Activated naive CD8-positive, alpha-beta T cell treated with anti-CD3 and anti-CD28 coated beads for 36 hours (primary cell): ENCODE measurements around the gene PREPL. TPM values are rescaled to one million over a fixed set of nuclear protein-coding genes. Genes with fewer than 3 reads are reported as not detected.

ENCODE experiments used
- DNase-seq: peaks from one replicate; pipeline ENCODE4 v3.0.0; 2021
- H3K27ac Mint-ChIP-seq: one replicate; pipeline ENCODE4 v1.8.0; 2022; ENCODE audit warnings: mild to moderate bottlenecking, moderate library complexity, mixed read lengths
- H3K27me3 Mint-ChIP-seq: one replicate; pipeline ENCODE4 v1.8.0; 2022; ENCODE audit warnings: mild to moderate bottlenecking, mixed read lengths
- H3K36me3 Mint-ChIP-seq: one replicate; pipeline ENCODE4 v1.8.0; 2021; ENCODE audit warnings: mild to moderate bottlenecking, mixed read lengths
- H3K4me1 Mint-ChIP-seq: one replicate; pipeline ENCODE4 v1.8.0; 2021; ENCODE audit warnings: mixed read lengths
- H3K4me3 Mint-ChIP-seq: one replicate; pipeline ENCODE4 v1.8.0; 2022; ENCODE audit warnings: mild to moderate bottlenecking, moderate library complexity, mixed read lengths
- H3K9me3 Mint-ChIP-seq: one replicate; pipeline ENCODE4 v1.8.0; 2022; ENCODE audit warnings: mixed read lengths
- total RNA-seq, 2 experiments: library from RNA; stranded (reverse); gene quantifications; one replicate each; pipeline ENCODE4 v1.2.3, GENCODE V29; 2021

The PREPL gene
- total RNA-seq, 2 experiments from 2014 or later = 32.3 to 33.1 TPM

GRCh38 chr2:44360749-44361329 lies 455 bp downstream of the PREPL start:
- peaks cover 12% of the 10 kb centered on the region for H3K36me3 Mint-ChIP-seq
- peak; percentile 17 for DNase-seq
- H3K27me3 Mint-ChIP-seq = no peaks in the 10 kb centered on the region
- no peaks in the 10 kb centered on the region for H3K9me3 Mint-ChIP-seq
- H3K4me3 Mint-ChIP-seq = peak overlapping the region; percentile 99
- peaks cover 50% of the 10 kb centered on the region for H3K4me1 Mint-ChIP-seq
- peak overlapping the region; percentile 100 for H3K27ac Mint-ChIP-seq

GRCh38 chr2:44358503-44358902 lies 2.8 kb downstream of the PREPL start:
- peak; percentile 65 for DNase-seq
- Mint-ChIP-seq H3K9me3 (no peaks in the 10 kb centered on the region), H3K36me3 (peaks cover 4% of the 10 kb centered on the region), H3K4me3 (no peak overlapping the region), H3K27me3 (no peaks in the 10 kb centered on the region), H3K4me1 (peaks cover 38% of the 10 kb centered on the region), H3K27ac (no peak overlapping the region)

- Mint-ChIP-seq H3K27ac (no peak overlapping the region), H3K27me3 (no peaks in the 10 kb centered on the region), H3K36me3 (peaks cover 7% of the 10 kb centered on the region), H3K9me3 (no peaks in the 10 kb centered on the region), H3K4me3 (no peak overlapping the region), H3K4me1 (peaks cover 37% of the 10 kb centered on the region)
- no peak for DNase-seq
These were observed 6.5 kb downstream of the PREPL start for GRCh38 chr2:44354761-44355160.

DNA sequence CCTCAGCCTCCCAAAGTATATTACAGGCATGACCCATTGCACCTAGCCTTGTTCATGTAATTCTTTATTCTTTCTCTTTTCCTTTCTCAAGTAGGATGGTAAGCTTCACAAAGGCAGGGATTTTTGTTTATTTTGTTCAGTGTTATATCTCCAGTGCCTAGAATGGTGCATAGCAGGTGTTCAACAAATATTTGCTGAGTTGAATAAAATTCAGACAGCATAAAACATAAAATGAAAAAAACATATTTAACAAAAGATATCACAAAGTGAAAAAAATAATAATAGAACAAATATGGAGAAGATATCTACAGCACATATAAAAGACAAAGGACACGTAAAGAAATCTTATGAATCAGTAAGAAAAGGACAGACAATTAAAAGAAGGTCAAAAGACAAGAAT lies 8.8 kb downstream of the PREPL start:
- peaks cover 31% of the 10 kb centered on the region for H3K4me1 Mint-ChIP-seq
- H3K27ac Mint-ChIP-seq = no peak overlapping the region
- H3K4me3 Mint-ChIP-seq = no peak overlapping the region
- no peaks in the 10 kb centered on the region for H3K9me3 Mint-ChIP-seq
- no peak for DNase-seq
- no peaks in the 10 kb centered on the region for H3K27me3 Mint-ChIP-seq
- H3K36me3 Mint-ChIP-seq = peaks cover 11% of the 10 kb centered on the region

DNA sequence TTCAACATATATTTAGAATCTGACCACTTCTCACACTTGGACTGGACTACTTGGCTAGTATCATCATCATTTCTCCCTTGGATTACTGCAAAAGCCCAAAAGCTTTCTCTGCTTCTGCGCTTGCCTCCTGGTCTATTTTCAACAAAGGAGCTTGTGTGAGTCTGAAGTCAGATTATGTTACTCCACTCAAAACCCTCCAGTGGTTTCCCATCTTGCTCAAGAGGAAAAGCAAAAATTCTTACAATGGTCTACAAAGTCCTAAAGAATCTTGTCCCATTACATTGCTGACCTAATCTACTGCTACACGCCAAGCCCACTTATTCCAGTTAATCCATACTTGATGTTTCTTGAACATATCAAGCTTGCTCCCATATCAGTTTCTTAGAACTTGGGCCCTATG lies 9.6 kb downstream of the PREPL start:
- Mint-ChIP-seq H3K4me3 (no peak overlapping the region), H3K27ac (no peak overlapping the region), H3K27me3 (no peaks in the 10 kb centered on the region), H3K9me3 (no peaks in the 10 kb centered on the region), H3K36me3 (peaks cover 13% of the 10 kb centered on the region), H3K4me1 (peaks cover 27% of the 10 kb centered on the region)
- DNase-seq = no peak

GRCh38 chr2:44351088-44351487 lies 10.2 kb downstream of the PREPL start:
- Mint-ChIP-seq H3K27ac (no peak overlapping the region), H3K4me3 (no peak overlapping the region), H3K4me1 (peaks cover 27% of the 10 kb centered on the region)

GRCh38 chr2:44349506-44349905 lies 11.8 kb downstream of the PREPL start:
- Mint-ChIP-seq H3K4me3 (no peak overlapping the region), H3K27me3 (no peaks in the 10 kb centered on the region), H3K36me3 (peaks cover 9% of the 10 kb centered on the region), H3K9me3 (no peaks in the 10 kb centered on the region), H3K4me1 (peaks cover 24% of the 10 kb centered on the region), H3K27ac (no peak overlapping the region)
- DNase-seq = no peak

More at GRCh38 chr2:44351088-44351487, 10.2 kb downstream of the PREPL start:
- Mint-ChIP-seq H3K27me3 (no peaks in the 10 kb centered on the region), H3K36me3 (peaks cover 13% of the 10 kb centered on the region), H3K9me3 (no peaks in the 10 kb centered on the region)
- no peak for DNase-seq

- no peak for DNase-seq
- Mint-ChIP-seq H3K4me1 (peaks cover 24% of the 10 kb centered on the region), H3K4me3 (no peak overlapping the region), H3K9me3 (no peaks in the 10 kb centered on the region), H3K27ac (no peak overlapping the region), H3K27me3 (no peaks in the 10 kb centered on the region), H3K36me3 (peaks cover 9% of the 10 kb centered on the region)
These were observed 12.9 kb downstream of the PREPL start for GRCh38 chr2:44348400-44348799.

DNA sequence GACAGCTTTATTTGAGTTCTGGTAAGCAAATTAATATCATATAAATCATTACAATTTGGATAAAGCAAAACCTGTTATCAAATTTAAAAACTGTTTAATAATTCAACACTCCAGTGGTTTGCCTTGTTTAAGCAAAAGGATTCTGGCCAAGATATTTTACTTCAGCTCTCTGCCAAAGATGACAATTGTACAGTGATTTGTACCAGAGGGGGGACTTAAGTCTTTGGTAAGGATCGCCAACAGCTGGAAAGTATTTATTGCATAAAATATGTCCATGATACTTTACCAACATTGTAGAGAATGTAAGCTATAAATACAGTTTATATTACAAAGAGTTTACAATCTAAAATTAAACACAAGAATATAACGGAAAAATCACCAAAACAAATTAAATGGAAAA lies 13.8 kb downstream of the PREPL start:
- Mint-ChIP-seq H3K27me3 (no peaks in the 10 kb centered on the region), H3K27ac (no peak overlapping the region), H3K4me3 (no peak overlapping the region), H3K4me1 (peaks cover 28% of the 10 kb centered on the region), H3K36me3 (peaks cover 14% of the 10 kb centered on the region), H3K9me3 (no peaks in the 10 kb centered on the region)
- DNase-seq = no peak

DNA sequence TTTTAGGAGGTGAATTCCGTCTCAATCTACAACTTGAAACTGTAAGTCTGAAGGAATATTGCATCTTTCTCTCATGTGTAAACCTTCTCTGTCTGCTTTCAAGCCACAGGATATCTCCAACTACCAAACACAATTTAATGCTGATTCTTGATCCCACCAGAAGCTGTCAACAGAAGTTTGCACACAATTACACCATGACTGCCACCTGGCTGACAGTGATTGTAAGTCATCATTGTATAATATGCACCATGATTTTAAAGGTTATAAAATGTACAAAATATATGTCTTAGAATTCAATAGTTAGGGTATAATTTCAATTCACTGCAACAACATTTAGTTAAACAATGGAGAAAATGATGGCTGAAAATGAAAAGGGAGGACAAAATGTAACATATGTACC lies 18.4 kb downstream of the PREPL start:
- H3K27ac Mint-ChIP-seq = no peak overlapping the region
- H3K4me3 Mint-ChIP-seq = no peak overlapping the region
- H3K9me3 Mint-ChIP-seq = no peaks in the 10 kb centered on the region
- peaks cover 5% of the 10 kb centered on the region for H3K4me1 Mint-ChIP-seq
- H3K36me3 Mint-ChIP-seq = peaks cover 22% of the 10 kb centered on the region
- H3K27me3 Mint-ChIP-seq = no peaks in the 10 kb centered on the region
- DNase-seq = no peak

DNA sequence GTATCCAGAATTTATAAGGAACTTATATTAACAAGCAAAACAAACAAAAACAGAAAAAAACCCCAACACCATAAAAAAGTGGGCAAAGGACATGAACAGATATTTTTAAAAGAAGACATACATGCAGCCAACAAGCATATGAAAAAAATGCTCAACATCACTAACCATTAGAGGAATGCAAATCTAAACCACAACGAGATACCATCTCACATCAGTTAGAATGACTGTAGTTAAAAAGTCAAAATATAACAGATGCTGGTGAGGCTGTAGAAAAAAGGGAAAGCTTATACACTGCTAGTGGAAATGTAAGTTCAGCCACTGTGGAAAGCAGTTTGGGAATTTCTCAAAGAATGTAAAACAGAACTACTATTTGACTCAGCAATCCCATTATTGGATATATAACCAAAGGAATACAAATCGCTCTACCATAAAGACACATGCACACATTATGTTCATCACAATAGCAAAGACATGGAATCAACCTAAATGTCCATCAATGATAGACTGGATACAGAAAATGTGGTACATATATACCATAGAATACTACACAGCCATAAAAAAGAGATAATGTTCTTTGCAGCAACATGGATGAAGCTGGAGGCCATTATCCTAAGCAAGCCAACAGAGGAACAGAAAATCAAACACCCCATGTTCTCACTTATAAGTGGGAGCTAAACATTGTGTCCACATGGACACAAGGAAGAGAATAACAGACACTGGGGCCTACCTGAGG lies 25.3 kb downstream of the PREPL start:
- peaks cover 11% of the 10 kb centered on the region for H3K4me1 Mint-ChIP-seq
- no peak overlapping the region for H3K27ac Mint-ChIP-seq
- no peak overlapping the region for H3K4me3 Mint-ChIP-seq
- peaks cover 1% of the 10 kb centered on the region for H3K9me3 Mint-ChIP-seq
- no peak for DNase-seq
- H3K36me3 Mint-ChIP-seq = peaks cover 44% of the 10 kb centered on the region
- no peaks in the 10 kb centered on the region for H3K27me3 Mint-ChIP-seq

DNA sequence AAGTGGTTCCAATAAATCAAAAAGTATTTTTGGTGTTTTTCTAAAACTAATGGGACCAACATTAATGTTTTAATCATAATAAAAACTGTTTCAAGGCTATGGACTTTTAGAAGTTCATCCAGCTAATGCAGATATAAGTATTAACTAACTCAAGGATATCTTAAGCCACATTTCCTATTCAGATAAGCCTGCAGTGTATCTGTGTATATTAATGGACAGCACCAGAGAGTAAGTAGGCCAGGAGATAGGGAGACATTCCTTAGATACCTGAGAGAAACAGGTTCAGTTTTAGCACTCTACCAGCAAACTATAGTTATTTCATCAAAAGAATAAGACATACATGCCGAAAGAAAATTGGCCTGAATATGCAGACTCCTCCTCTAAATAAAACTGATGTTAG lies 27.3 kb downstream of the PREPL start:
- H3K4me1 Mint-ChIP-seq = peaks cover 21% of the 10 kb centered on the region
- peaks cover 1% of the 10 kb centered on the region for H3K9me3 Mint-ChIP-seq
- peaks cover 42% of the 10 kb centered on the region for H3K36me3 Mint-ChIP-seq
- no peak for DNase-seq
- H3K27me3 Mint-ChIP-seq = no peaks in the 10 kb centered on the region
- no peak overlapping the region for H3K4me3 Mint-ChIP-seq
- no peak overlapping the region for H3K27ac Mint-ChIP-seq

DNA sequence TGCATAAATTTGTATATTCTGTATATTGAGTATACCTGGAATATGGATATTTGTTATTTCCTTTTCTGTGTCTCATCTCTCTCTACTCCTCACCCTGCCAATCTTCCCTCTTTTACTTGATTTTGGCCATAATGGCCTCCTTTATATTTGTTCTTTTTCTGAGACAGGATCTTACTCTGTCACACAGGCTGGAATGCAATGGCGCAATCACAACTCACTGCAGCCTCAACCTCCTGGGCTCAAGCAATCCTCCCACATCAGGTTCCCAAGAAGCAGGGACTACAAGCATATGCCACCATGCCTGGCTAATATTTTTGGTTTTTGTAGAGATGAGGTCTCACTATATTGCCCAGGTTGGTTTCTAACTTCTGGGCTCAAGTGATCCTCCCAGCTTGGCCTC lies 30.5 kb downstream of the PREPL start:
- Mint-ChIP-seq H3K9me3 (no peaks in the 10 kb centered on the region), H3K27me3 (no peaks in the 10 kb centered on the region), H3K36me3 (peaks cover 15% of the 10 kb centered on the region), H3K4me1 (peaks cover 16% of the 10 kb centered on the region), H3K4me3 (no peak overlapping the region), H3K27ac (no peak overlapping the region)
- no peak for DNase-seq

GRCh38 chr2:44329343-44329742 lies 32.0 kb downstream of the PREPL start:
- H3K27ac Mint-ChIP-seq = no peak overlapping the region

DNA sequence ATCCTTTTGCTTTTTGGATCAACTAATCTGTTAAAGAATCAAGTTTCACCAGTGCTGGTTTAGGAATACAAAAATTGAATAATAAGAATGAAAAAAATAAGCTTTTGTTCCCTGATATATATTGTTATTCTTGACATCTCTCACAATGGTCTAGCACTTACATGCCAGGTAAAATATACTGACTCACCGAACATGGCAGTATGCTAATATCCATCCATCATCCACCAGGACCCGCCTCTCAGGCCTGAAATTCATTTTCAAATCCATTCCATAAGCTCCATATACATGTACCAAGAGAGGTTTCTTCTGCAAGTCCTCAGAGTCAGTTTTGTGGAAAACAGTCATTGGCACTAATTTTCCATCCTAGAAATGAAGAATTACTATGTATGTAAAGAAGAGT lies 32.5 kb downstream of the PREPL start:
- no peak overlapping the region for H3K4me3 Mint-ChIP-seq
- no peak overlapping the region for H3K27ac Mint-ChIP-seq
- peaks cover 15% of the 10 kb centered on the region for H3K36me3 Mint-ChIP-seq
- H3K27me3 Mint-ChIP-seq = no peaks in the 10 kb centered on the region
- DNase-seq = no peak
- peaks cover 10% of the 10 kb centered on the region for H3K4me1 Mint-ChIP-seq
- no peaks in the 10 kb centered on the region for H3K9me3 Mint-ChIP-seq

More at GRCh38 chr2:44329343-44329742, 32.0 kb downstream of the PREPL start:
- no peaks in the 10 kb centered on the region for H3K27me3 Mint-ChIP-seq
- no peak overlapping the region for H3K4me3 Mint-ChIP-seq
- no peaks in the 10 kb centered on the region for H3K9me3 Mint-ChIP-seq
- DNase-seq = no peak
- peaks cover 10% of the 10 kb centered on the region for H3K4me1 Mint-ChIP-seq
- peaks cover 13% of the 10 kb centered on the region for H3K36me3 Mint-ChIP-seq
